Transverse colon (tissue), 4 donors: ENCODE measurements around the gene EPS8. TPM values are rescaled to one million over a fixed set of nuclear protein-coding genes. Genes with fewer than 3 reads are reported as not detected.
A peak's percentile ranks its signal among the peaks of the same experiment; 100 is the strongest.

Experiments
- DNase-seq: peaks from one replicate; pipeline ENCODE4 v3.0.0-alpha.2; 2019
- H3K27ac ChIP-seq, 4 donors: fragments of 200-600 bp; sonication (generic); 2 replicates each; pipeline ENCODE4 v1.5.1; 2016 to 2018; ENCODE audit warnings: inconsistent platforms in 4 of 4
- H3K27me3 ChIP-seq: fragments of 200-600 bp; sonication (generic); 2 replicates; pipeline ENCODE4 v1.5.1; 2017; ENCODE audit warnings: inconsistent platforms
- H3K36me3 ChIP-seq, 4 donors: fragments of 200-600 bp; sonication (generic); 2 replicates each; pipeline ENCODE4 v1.5.1; 2017 to 2019; ENCODE audit warnings: inconsistent platforms in 4 of 4
- H3K4me1 ChIP-seq, 4 donors: fragments of 200-600 bp; sonication (generic); 2 replicates each; pipeline ENCODE4 v1.5.1; 2017 to 2020; ENCODE audit warnings: inconsistent platforms in 4 of 4
- H3K4me3 ChIP-seq, 4 donors: fragments of 200-600 bp; sonication (generic); 1 replicate in 1 of 4; 2 replicates in 3 of 4; pipeline versions ENCODE4 v1.5.1 to v1.6.1; 2017 to 2019; ENCODE audit warnings: inconsistent platforms in 4 of 4
- H3K9me3 ChIP-seq, 2 donors: fragments of 200-600 bp; sonication (generic); 2 replicates each; pipeline ENCODE4 v1.5.1; 2017 to 2019; ENCODE audit warnings: inconsistent platforms in 2 of 2
- EP300 ChIP-seq: sonication (generic); formaldehyde crosslinking; IDR thresholded peaks from one replicate; pipeline ENCODE4 v1.6.1; 2017; ENCODE audit warnings: antibody characterized with exemption, low read depth
- POLR2A ChIP-seq: fragments of 450-650 bp; IDR thresholded peaks from one replicate; pipeline ENCODE4 v1.6.1; 2016; ENCODE audit warnings: antibody characterized with exemption, mild to moderate bottlenecking, moderate library complexity
- POLR2AphosphoS5 ChIP-seq, 3 donors: sonication (generic); formaldehyde crosslinking; IDR thresholded peaks; one replicate each; pipeline ENCODE4 v1.6.1; 2016; ENCODE audit warnings: antibody characterized with exemption in 3 of 3
- WGBS, 2 donors: methylation state at CpG; one replicate each; pipeline ENCODE4 v1.1.5; 2018; ENCODE audit warnings: low coverage in 1 of 2; 5-methylcytosine and 5-hydroxymethylcytosine counted together
- in situ Hi-C, 4 donors: fragments of 200-750 bp; cut with MboI; loops; one replicate each; pipeline versions ENCODE4 v1.15.0 to v1.15.1; 2017; ENCODE audit warnings: low sequenced_read_pairs in 3 of 4, low pct_ligation_motif_present in 1 of 4, low pct_unique_long_range_greater_than_20kb in 1 of 4
- intact Hi-C: fragments of 100-400 bp; cut with DNase I; formaldehyde crosslinking; loops from one replicate; pipeline ENCODE4 v1.15.1; 2023; ENCODE audit warnings: low total_unique reads
- total RNA-seq, 4 donors: library from RNA; depleted of rRNA; stranded (reverse); fragments of >200 nt; gene quantifications; one replicate each; pipeline ENCODE4 v1.1.0, GENCODE V29; 2016
- TF ChIP-seq, protein P1 (sequence below), 5 experiments: fragments of 200-600 bp in 3 of 5; fragments of 450-650 bp in 2 of 5; sonication (generic) in 3 of 5; IDR thresholded peaks; 1 replicate in 2 of 5; 2 replicates in 3 of 5; pipeline ENCODE4 v1.5.1; 2016 to 2017; ENCODE audit warnings: antibody characterized with exemption in 5 of 5, inconsistent platforms in 3 of 5, mild to moderate bottlenecking in 2 of 5, moderate library complexity in 1 of 5

The EPS8 gene
- total RNA-seq, 4 donors from 2014 or later: 55.1 to 180 (median 140) TPM

DNA sequence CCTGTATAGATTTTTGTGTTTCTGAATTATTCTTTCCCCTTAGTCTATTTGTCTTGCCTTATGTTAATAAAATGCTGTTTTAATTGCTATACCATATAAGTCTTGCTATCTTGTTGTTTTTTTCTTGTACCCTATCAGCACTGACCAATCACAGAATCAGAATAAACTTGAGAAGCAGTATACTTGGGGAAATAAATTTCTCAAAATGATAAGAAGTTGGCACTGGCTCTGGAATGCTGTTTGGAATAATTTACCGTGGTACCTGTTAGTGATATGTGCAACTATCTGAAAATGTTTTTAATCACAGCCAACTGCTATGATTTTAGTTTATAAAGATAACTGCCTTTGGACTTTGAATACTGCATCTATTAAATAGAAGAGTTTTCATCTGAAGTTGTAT is 37.9 kb upstream of the EPS8 start:
- in situ Hi-C loops (loop anchor here in 1 of 4 donors (25.0 kb wide), 1 partner anchor 540 kb away; no protein-coding TSS in a partner anchor), intact Hi-C loops (no loop called here)
- WGBS, 2 donors: 30 to 34% methylated on average over 1 of the region's 1 CpG
- Histone ChIP-seq H3K27me3 (no peaks in the 10 kb centered on the region), H3K36me3 (no peaks in the 10 kb centered on the region), H3K27ac (no peak overlapping the region), H3K4me1 (peaks cover 0 to 4% (median 2%) of the 10 kb centered on the region in 4 donors), H3K9me3 (no peaks in the 10 kb centered on the region), H3K4me3 (no peak overlapping the region)
- no peak for DNase-seq
- TF ChIP-seq POLR2A: no peak
- TF ChIP-seq POLR2AphosphoS5 (IDR thresholded peaks at IDR 0.05): no peak
- TF ChIP-seq, protein P1, sequence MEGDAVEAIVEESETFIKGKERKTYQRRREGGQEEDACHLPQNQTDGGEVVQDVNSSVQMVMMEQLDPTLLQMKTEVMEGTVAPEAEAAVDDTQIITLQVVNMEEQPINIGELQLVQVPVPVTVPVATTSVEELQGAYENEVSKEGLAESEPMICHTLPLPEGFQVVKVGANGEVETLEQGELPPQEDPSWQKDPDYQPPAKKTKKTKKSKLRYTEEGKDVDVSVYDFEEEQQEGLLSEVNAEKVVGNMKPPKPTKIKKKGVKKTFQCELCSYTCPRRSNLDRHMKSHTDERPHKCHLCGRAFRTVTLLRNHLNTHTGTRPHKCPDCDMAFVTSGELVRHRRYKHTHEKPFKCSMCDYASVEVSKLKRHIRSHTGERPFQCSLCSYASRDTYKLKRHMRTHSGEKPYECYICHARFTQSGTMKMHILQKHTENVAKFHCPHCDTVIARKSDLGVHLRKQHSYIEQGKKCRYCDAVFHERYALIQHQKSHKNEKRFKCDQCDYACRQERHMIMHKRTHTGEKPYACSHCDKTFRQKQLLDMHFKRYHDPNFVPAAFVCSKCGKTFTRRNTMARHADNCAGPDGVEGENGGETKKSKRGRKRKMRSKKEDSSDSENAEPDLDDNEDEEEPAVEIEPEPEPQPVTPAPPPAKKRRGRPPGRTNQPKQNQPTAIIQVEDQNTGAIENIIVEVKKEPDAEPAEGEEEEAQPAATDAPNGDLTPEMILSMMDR (IDR thresholded peaks at IDR 0.05): no peak
- TF ChIP-seq EP300: no peak

DNA sequence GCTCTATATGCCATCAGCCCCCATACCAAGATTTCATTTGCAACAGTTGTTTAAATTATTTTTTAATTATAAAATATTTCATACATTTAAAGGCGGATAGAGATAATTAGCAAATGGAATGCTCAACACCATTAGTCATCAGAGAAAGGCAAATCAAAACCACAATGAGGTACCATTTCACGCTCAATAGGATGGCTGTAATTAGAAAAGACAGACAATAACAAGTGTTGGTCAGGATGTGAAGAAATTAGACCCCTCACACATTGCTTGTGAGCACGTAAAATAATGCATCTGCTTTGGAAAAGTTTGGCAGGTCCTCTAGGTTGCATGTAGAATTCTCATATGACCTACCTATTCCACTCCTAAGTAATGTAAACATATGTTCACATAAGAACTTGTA is 35.3 kb upstream of the EPS8 start:
- intact Hi-C loops: no loop called here

DNA sequence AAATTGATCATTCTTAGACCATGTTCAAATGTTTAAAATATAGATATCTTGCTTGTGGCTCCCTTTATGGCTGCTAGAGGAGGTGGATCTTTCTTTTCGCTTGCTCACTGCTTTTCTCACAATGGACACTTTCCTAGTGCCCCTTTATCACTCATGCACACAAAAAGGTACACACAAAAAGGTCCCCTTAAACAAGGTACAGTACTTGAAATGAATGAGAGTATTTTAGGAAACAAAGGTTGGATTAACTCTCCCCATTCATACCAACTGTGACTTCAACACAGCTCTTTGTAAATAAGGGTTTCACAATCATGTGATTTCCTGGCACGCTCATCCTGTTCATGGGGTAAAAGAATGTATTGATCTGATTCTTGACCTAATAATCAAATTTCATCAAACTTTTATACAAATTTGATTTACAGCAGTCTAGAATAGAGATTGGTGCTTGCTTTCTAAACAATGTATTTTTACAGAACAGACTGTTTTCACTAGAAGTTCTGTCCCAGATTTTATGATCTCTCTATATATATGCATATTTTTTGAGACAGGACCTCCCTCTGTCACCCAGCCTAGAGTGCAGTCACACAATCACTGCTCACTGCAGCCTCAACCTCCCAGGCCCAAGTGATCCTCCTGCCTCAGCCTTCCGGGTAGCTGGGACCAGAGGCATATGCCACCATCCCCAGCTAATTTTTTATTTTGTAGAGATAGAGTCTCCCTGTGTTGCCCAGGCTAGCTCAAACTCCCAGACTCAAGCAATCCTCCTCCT is 34.4 kb upstream of the EPS8 start:
- Histone ChIP-seq H3K4me3 (no peak overlapping the region), H3K36me3 (no peaks in the 10 kb centered on the region), H3K4me1 (peaks cover 0 to 25% (median 13%) of the 10 kb centered on the region in 4 donors), H3K9me3 (no peaks in the 10 kb centered on the region), H3K27me3 (no peaks in the 10 kb centered on the region), H3K27ac (no peak overlapping the region)
- in situ Hi-C loops (no loop called here), intact Hi-C loops (no loop called here)
- TF ChIP-seq, protein P1 (IDR thresholded peaks at IDR 0.05): no peak
- 75 to 77% methylated on average over 3 of the region's 3 CpGs for WGBS, 2 donors
- no peak for DNase-seq

More for the DNA sequence above, 35.3 kb upstream of the EPS8 start:
- peaks cover 0 to 15% (median 8%) of the 10 kb centered on the region in 4 donors for H3K4me1 ChIP-seq
- H3K27me3 ChIP-seq: no peaks in the 10 kb centered on the region
- H3K27ac ChIP-seq: no peak overlapping the region
- H3K9me3 ChIP-seq: no peaks in the 10 kb centered on the region
- in situ Hi-C loops: no loop called here
- TF ChIP-seq POLR2AphosphoS5 (IDR thresholded peaks at IDR 0.05): no peak
- no peak for TF ChIP-seq EP300
- TF ChIP-seq, protein P1 (IDR thresholded peaks at IDR 0.05): no peak
- TF ChIP-seq POLR2A: no peak
- H3K36me3 ChIP-seq: no peaks in the 10 kb centered on the region
- no peak for DNase-seq
- WGBS, 2 donors: 90 to 95% methylated on average over 3 of the region's 3 CpGs
- H3K4me3 ChIP-seq: no peak overlapping the region

DNA sequence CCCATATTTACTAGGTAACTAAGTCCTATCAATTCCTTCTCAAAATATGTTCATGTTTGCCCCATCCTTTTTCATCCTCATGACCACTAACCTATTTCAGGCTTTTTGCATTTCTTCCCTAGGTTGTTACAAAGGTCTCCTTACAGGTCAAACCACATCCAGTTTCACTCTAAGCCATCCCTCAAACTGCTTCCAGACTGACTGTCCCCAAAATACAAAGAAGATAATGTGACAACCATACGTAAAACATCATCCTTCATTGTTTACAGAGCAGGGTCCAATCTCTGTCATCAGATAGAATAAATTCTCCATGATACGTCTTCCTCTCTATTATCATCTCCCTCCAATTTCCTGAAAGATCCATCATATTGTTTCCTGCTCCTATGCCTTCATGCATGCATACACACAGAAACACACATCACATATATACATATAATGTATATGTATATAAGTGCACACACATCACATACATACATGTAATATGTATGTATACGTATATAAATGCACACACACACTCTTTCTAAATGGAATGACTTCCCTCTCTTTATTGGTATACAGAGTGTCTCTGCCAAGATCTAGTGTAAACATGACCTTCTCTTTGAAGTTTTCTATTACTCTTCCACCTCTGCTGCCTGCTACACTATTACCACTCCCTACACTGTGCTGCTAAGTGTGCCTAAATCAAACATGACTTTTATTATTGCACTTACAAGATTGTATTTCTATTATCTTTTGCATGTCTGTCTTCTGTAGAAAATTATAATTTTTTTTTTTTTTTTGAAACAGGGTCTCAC is 30.7 kb upstream of the EPS8 start:
- H3K4me3 ChIP-seq: no peak overlapping the region
- intact Hi-C loops (no loop called here), in situ Hi-C loops (no loop called here)
- TF ChIP-seq POLR2A (no peak), POLR2AphosphoS5 (IDR thresholded peaks at IDR 0.05) (peak in 2 of 3 donors; percentile 22 to 59)
- no peak for DNase-seq
- H3K9me3 ChIP-seq: peaks cover 4 to 10% of the 10 kb centered on the region in 2 donors
- H3K4me1 ChIP-seq: peaks cover 0 to 21% (median 11%) of the 10 kb centered on the region in 4 donors
- 44 to 47% methylated on average over 3 of the region's 3 CpGs for WGBS, 2 donors
- no peak overlapping the region for H3K27ac ChIP-seq
- no peaks in the 10 kb centered on the region for H3K36me3 ChIP-seq
- H3K27me3 ChIP-seq: no peaks in the 10 kb centered on the region
